CD4-positive, CD25-positive, alpha-beta regulatory T cell (primary cell): ENCODE data around the gene BAHCC1. TPM values are rescaled to one million over a fixed set of nuclear protein-coding genes. Genes with fewer than 3 reads are reported as not detected.

Experiments
- ATAC-seq, 2 donors: fragments of 150-1000 bp; cut with Tn5 transposase; one replicate each; pipeline ENCODE4 v1.10.0; 2021; ENCODE audit warnings: low read depth in 2 of 2, moderate number of reproducible peaks in 2 of 2, moderate library complexity in 1 of 2
- DNase-seq, 3 donors: peaks; one replicate each; pipeline versions ENCODE4 v3.0.0 to v3.0.0-alpha.2; 2012 to 2022; ENCODE audit warnings: mixed read lengths in 1 of 3
- H3K27ac ChIP-seq: one replicate; pipeline ENCODE4 v1.7.0; 2013; ENCODE audit warnings: mild to moderate bottlenecking, low read length; ENCODE audit not compliant: insufficient read depth, poor library complexity, severe bottlenecking
- H3K27me3 ChIP-seq: one replicate; pipeline ENCODE4 v1.7.0; 2013; ENCODE audit warnings: low read length; ENCODE audit not compliant: control insufficient read depth, insufficient read depth
- H3K36me3 ChIP-seq: one replicate; pipeline ENCODE4 v1.7.0; 2013; ENCODE audit warnings: mild to moderate bottlenecking, low read length, moderate library complexity; ENCODE audit not compliant: control insufficient read depth, insufficient read depth
- H3K4me1 ChIP-seq: 2 replicates; pipeline ENCODE4 v1.7.0; 2013; ENCODE audit warnings: mild to moderate bottlenecking, low read length; ENCODE audit not compliant: insufficient read depth, control insufficient read depth, poor library complexity, severe bottlenecking
- H3K4me3 ChIP-seq: one replicate; pipeline ENCODE4 v1.7.0; 2013; ENCODE audit warnings: low read depth, mild to moderate bottlenecking, low read length, moderate library complexity
- H3K9me3 ChIP-seq, 2 experiments: 1 replicate in 1 of 2; 2 replicates in 1 of 2; pipeline ENCODE4 v1.7.0; 2013; ENCODE audit warnings: low read length in 2 of 2, mild to moderate bottlenecking in 1 of 2, moderate library complexity in 1 of 2; ENCODE audit not compliant: control insufficient read depth in 2 of 2
- H3K27ac Mint-ChIP-seq, 3 donors: one replicate each; pipeline ENCODE4 v1.8.0; 2020 to 2022; ENCODE audit warnings: mild to moderate bottlenecking in 3 of 3, mixed read lengths in 3 of 3, moderate library complexity in 2 of 3
- H3K27me3 Mint-ChIP-seq: one replicate; pipeline ENCODE4 v1.8.0; 2022; ENCODE audit warnings: mild to moderate bottlenecking, mixed read lengths
- H3K36me3 Mint-ChIP-seq: one replicate; pipeline ENCODE4 v1.8.0; 2020; ENCODE audit warnings: mixed read lengths
- H3K4me1 Mint-ChIP-seq, 4 donors: one replicate each; pipeline ENCODE4 v1.8.0; 2020 to 2022; ENCODE audit warnings: mixed read lengths in 4 of 4, mild to moderate bottlenecking in 1 of 4
- H3K4me3 Mint-ChIP-seq, 4 donors: one replicate each; pipeline ENCODE4 v1.8.0; 2020 to 2022; ENCODE audit warnings: mild to moderate bottlenecking in 4 of 4, mixed read lengths in 4 of 4, moderate library complexity in 3 of 4
- H3K9me3 Mint-ChIP-seq, 7 donors: one replicate each; pipeline ENCODE4 v1.8.0; 2020 to 2022; ENCODE audit warnings: mixed read lengths in 7 of 7, mild to moderate bottlenecking in 3 of 7, moderate library complexity in 2 of 7
- polyA plus RNA-seq, 4 donors: library from polyadenylated mRNA; unstranded; fragments of 300-500 nt; fragmentation: Illumina TruSeq; gene quantifications; one replicate each; pipeline ENCODE4 v1.2.3, GENCODE V29; 2021
- total RNA-seq: library from RNA; stranded (reverse); gene quantifications from one replicate; pipeline ENCODE4 v1.2.3, GENCODE V29; 2022

Gene BAHCC1
- total and polyA plus RNA-seq, 5 donors from 2014 or later = 0.54 TPM; not detected in 4

- Mint-ChIP-seq H3K9me3 (no peaks in the 10 kb centered on the region), H3K27me3 (no peaks in the 10 kb centered on the region), H3K4me3 (no peak overlapping the region), H3K4me1 (peaks cover 0 to 8% (median 0%) of the 10 kb centered on the region in 4 donors), H3K36me3 (no peaks in the 10 kb centered on the region), H3K27ac (no peak overlapping the region)
- Histone ChIP-seq H3K36me3 (no peaks in the 10 kb centered on the region), H3K9me3 (no peaks in the 10 kb centered on the region), H3K4me1 (peaks cover 4% of the 10 kb centered on the region), H3K27ac (no peak overlapping the region), H3K27me3 (no peaks in the 10 kb centered on the region), H3K4me3 (no peak overlapping the region)
- DNase-seq (no peak), ATAC-seq (no peak)
Measured at GRCh38 chr17:81458628-81459027, 63.4 kb downstream of the BAHCC1 start.

GRCh38 chr17:81459224-81459623 lies 64.0 kb downstream of the BAHCC1 start:
- H3K27me3 ChIP-seq = no peaks in the 10 kb centered on the region
- H3K36me3 ChIP-seq = no peaks in the 10 kb centered on the region
- no peak overlapping the region for H3K4me3 ChIP-seq
- Mint-ChIP-seq H3K4me1 (peaks cover 0 to 3% (median 0%) of the 10 kb centered on the region in 4 donors), H3K27me3 (no peaks in the 10 kb centered on the region), H3K4me3 (no peak overlapping the region), H3K36me3 (no peaks in the 10 kb centered on the region), H3K9me3 (no peaks in the 10 kb centered on the region), H3K27ac (no peak overlapping the region)
- no peak for ATAC-seq
- no peak overlapping the region for H3K27ac ChIP-seq
- no peak for DNase-seq
- H3K4me1 ChIP-seq = no peaks in the 10 kb centered on the region
- H3K9me3 ChIP-seq = no peaks in the 10 kb centered on the region

GRCh38 chr17:81459864-81460263 lies 64.6 kb downstream of the BAHCC1 start:
- H3K36me3 Mint-ChIP-seq = no peaks in the 10 kb centered on the region
- no peak overlapping the region for H3K4me3 Mint-ChIP-seq
- Histone ChIP-seq H3K4me1 (no peaks in the 10 kb centered on the region), H3K27ac (no peak overlapping the region), H3K9me3 (no peaks in the 10 kb centered on the region), H3K27me3 (no peaks in the 10 kb centered on the region), H3K36me3 (no peaks in the 10 kb centered on the region), H3K4me3 (no peak overlapping the region)
- DNase-seq (no peak), ATAC-seq (no peak)
- no peaks in the 10 kb centered on the region for H3K27me3 Mint-ChIP-seq
- peaks cover 0 to 3% (median 0%) of the 10 kb centered on the region in 4 donors for H3K4me1 Mint-ChIP-seq
- no peaks in the 10 kb centered on the region for H3K9me3 Mint-ChIP-seq
- no peak overlapping the region for H3K27ac Mint-ChIP-seq

- Mint-ChIP-seq H3K36me3 (no peaks in the 10 kb centered on the region), H3K4me3 (no peak overlapping the region), H3K27me3 (no peaks in the 10 kb centered on the region), H3K4me1 (peaks cover 0 to under 1% (median 0%) of the 10 kb centered on the region in 4 donors), H3K9me3 (no peaks in the 10 kb centered on the region), H3K27ac (no peak overlapping the region)
- Histone ChIP-seq H3K27ac (no peak overlapping the region), H3K4me3 (no peak overlapping the region), H3K9me3 (no peaks in the 10 kb centered on the region), H3K36me3 (no peaks in the 10 kb centered on the region), H3K27me3 (no peaks in the 10 kb centered on the region), H3K4me1 (no peaks in the 10 kb centered on the region)
- DNase-seq (no peak), ATAC-seq (no peak)
Measured at GRCh38 chr17:81460856-81461460, 65.7 kb downstream of the BAHCC1 start.

GRCh38 chr17:81461607-81462500 lies 66.6 kb downstream of the BAHCC1 start:
- H3K9me3 ChIP-seq = no peaks in the 10 kb centered on the region
- no peak for DNase-seq
- ATAC-seq = no peak
- no peaks in the 10 kb centered on the region for H3K36me3 ChIP-seq
- no peak overlapping the region for H3K27ac ChIP-seq
- no peaks in the 10 kb centered on the region for H3K36me3 Mint-ChIP-seq
- no peaks in the 10 kb centered on the region for H3K27me3 Mint-ChIP-seq
- H3K27ac Mint-ChIP-seq = no peak overlapping the region
- H3K4me3 Mint-ChIP-seq = no peak overlapping the region
- H3K4me1 Mint-ChIP-seq = no peaks in the 10 kb centered on the region
- H3K4me3 ChIP-seq = no peak overlapping the region
- no peaks in the 10 kb centered on the region for H3K9me3 Mint-ChIP-seq
- H3K27me3 ChIP-seq = no peaks in the 10 kb centered on the region
- H3K4me1 ChIP-seq = no peaks in the 10 kb centered on the region

- no peaks in the 10 kb centered on the region for H3K9me3 Mint-ChIP-seq
- Histone ChIP-seq H3K4me1 (no peaks in the 10 kb centered on the region), H3K36me3 (no peaks in the 10 kb centered on the region), H3K27ac (no peak overlapping the region), H3K27me3 (no peaks in the 10 kb centered on the region), H3K9me3 (no peaks in the 10 kb centered on the region), H3K4me3 (no peak overlapping the region)
- no peaks in the 10 kb centered on the region for H3K36me3 Mint-ChIP-seq
- no peaks in the 10 kb centered on the region for H3K4me1 Mint-ChIP-seq
- no peak overlapping the region for H3K27ac Mint-ChIP-seq
- H3K27me3 Mint-ChIP-seq = no peaks in the 10 kb centered on the region
- no peak for ATAC-seq
- H3K4me3 Mint-ChIP-seq = no peak overlapping the region
- DNase-seq = no peak
Measured at GRCh38 chr17:81462506-81463125, 67.4 kb downstream of the BAHCC1 start.

- Mint-ChIP-seq H3K27me3 (no peaks in the 10 kb centered on the region), H3K4me1 (no peaks in the 10 kb centered on the region), H3K36me3 (no peaks in the 10 kb centered on the region), H3K4me3 (no peak overlapping the region), H3K9me3 (no peaks in the 10 kb centered on the region), H3K27ac (no peak overlapping the region)
- no peaks in the 10 kb centered on the region for H3K9me3 ChIP-seq
- no peaks in the 10 kb centered on the region for H3K27me3 ChIP-seq
- DNase-seq = no peak
- H3K4me1 ChIP-seq = no peaks in the 10 kb centered on the region
- no peak for ATAC-seq
- H3K27ac ChIP-seq = no peak overlapping the region
- H3K4me3 ChIP-seq = no peak overlapping the region
- H3K36me3 ChIP-seq = no peaks in the 10 kb centered on the region
Measured at GRCh38 chr17:81463506-81463905, 68.2 kb downstream of the BAHCC1 start.
